ENCODE data around the gene TACR3. TPM values are rescaled to one million over a fixed set of nuclear protein-coding genes. Genes with fewer than 3 reads are reported as not detected.

The TACR3 gene
- total RNA-seq, 1 donor from 2014 or later = not detected

DNA sequence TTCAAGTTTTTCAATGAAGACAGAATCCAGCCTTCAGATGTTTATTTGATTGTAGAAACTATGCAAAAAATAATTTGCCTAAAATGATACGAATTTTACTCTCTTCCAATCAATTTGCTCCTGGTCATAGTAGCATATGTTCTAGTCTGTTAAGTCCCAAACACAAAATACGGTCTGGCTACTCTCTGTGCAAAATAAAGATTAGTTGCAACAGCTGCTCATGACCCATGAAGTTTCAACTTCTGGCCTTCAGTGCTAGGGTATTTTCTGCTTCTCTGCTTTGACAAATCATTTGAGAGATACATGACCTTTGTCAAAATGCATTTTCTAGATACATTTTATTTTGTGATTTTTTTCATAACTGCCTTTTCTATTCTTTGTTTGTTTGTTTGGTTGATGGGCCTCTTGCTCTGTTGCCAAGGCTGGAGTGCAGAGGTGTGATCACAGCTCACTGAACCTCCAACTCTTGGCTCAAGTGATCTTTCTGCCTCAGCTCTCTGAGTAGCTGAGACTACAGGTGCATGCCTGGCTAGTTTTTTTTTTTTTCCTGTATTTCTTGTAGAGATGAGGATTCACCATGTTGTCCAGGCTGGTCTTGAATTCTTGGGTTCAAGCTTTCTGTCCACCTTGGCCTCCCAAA, 55.2 kb downstream of the TACR3 start:
- TF ChIP-seq, protein P1, sequence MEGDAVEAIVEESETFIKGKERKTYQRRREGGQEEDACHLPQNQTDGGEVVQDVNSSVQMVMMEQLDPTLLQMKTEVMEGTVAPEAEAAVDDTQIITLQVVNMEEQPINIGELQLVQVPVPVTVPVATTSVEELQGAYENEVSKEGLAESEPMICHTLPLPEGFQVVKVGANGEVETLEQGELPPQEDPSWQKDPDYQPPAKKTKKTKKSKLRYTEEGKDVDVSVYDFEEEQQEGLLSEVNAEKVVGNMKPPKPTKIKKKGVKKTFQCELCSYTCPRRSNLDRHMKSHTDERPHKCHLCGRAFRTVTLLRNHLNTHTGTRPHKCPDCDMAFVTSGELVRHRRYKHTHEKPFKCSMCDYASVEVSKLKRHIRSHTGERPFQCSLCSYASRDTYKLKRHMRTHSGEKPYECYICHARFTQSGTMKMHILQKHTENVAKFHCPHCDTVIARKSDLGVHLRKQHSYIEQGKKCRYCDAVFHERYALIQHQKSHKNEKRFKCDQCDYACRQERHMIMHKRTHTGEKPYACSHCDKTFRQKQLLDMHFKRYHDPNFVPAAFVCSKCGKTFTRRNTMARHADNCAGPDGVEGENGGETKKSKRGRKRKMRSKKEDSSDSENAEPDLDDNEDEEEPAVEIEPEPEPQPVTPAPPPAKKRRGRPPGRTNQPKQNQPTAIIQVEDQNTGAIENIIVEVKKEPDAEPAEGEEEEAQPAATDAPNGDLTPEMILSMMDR (IDR thresholded peaks at IDR 0.05) = no peak
- H3K9me3 ChIP-seq = no peaks in the 10 kb centered on the region
- no peak overlapping the region for H3K4me3 ChIP-seq
- intact Hi-C loops (cut with DNase I) = no loop called here
- no peak for DNase-seq (ENCODE audit: low spot score in 2 of 2)
- no peak overlapping the region for H3K27ac ChIP-seq
- no peaks in the 10 kb centered on the region for H3K36me3 ChIP-seq
- no peaks in the 10 kb centered on the region for H3K27me3 ChIP-seq
- no peaks in the 10 kb centered on the region for H3K4me1 ChIP-seq

DNA sequence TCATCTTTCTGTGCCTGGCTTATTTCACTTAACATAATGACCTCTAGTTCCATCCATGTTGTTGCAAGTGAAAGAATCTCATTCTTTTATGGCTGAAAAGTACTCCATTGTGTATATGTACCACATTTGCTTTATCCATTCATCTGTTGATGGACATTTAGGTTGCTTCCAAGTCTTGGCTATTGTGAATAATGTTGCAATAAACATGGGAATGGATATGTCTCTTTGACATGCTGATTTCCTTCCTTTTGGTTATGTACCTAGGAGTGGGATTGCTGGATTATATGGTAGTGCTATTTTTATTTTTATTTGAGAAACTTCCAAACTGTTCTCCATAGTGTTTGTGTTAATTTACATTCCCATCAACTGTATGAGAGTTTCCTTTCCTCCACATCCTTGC, 71.2 kb downstream of the TACR3 start:
- intact Hi-C loops (cut with DNase I) = no loop called here
- Histone ChIP-seq H3K4me3 (no peak overlapping the region), H3K4me1 (no peaks in the 10 kb centered on the region), H3K9me3 (no peaks in the 10 kb centered on the region), H3K36me3 (no peaks in the 10 kb centered on the region), H3K27ac (no peak overlapping the region), H3K27me3 (no peaks in the 10 kb centered on the region)
- DNase-seq (ENCODE audit: low spot score in 2 of 2) = no peak
- TF ChIP-seq, protein P1 (IDR thresholded peaks at IDR 0.05) = no peak

DNA sequence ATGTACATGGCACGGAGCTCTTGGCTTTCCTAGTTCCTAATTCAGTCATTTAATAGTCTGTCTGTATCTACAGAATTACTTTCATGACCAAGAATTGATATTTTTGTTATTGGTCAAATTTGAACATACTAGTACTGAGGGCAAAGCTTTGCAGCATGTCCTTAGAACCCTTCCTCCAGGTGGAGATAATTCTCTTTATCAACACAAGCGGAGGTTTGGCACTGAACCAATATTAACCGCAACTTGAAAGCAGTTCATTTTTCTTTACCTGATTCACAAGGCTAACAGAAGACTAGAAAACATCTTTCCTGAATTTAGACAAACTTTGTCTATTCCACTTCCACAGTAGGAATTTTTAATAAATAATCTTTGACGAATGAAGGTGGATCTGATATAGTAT, 73.8 kb downstream of the TACR3 start:
- no peak for DNase-seq (ENCODE audit: low spot score in 2 of 2)
- TF ChIP-seq, protein P1 (IDR thresholded peaks at IDR 0.05) = no peak
- Histone ChIP-seq H3K27me3 (no peaks in the 10 kb centered on the region), H3K9me3 (peaks cover 0 to 5% of the 10 kb centered on the region in 2 donors), H3K36me3 (no peaks in the 10 kb centered on the region), H3K4me3 (no peak overlapping the region), H3K4me1 (no peaks in the 10 kb centered on the region), H3K27ac (no peak overlapping the region)
- intact Hi-C loops (cut with DNase I) = no loop called here

DNA sequence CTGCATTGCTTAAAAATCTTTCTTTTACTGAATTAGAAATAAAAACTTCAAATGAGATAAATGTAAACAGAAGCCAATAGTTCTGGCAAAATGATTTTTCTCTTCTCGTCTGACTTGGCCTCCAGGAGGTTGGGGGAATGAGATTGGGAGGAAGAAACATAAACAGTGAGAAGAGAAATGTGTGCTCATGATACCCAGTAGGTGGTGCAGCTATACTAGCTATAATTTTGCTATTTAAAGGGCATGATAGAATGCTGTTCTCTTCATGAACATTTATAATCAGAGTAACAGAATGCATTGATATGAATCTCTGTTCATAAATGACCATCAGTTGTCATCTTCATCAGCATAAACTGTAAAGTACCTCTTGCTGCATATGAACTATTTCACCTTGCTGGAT, 85.5 kb downstream of the TACR3 start:
- Histone ChIP-seq H3K27ac (no peak overlapping the region), H3K36me3 (no peaks in the 10 kb centered on the region), H3K4me3 (no peak overlapping the region), H3K4me1 (no peaks in the 10 kb centered on the region), H3K9me3 (no peaks in the 10 kb centered on the region), H3K27me3 (no peaks in the 10 kb centered on the region)
- intact Hi-C loops (cut with DNase I) = no loop called here
- no peak for DNase-seq (ENCODE audit: low spot score in 2 of 2)
- TF ChIP-seq, protein P1 (IDR thresholded peaks at IDR 0.05) = no peak

DNA sequence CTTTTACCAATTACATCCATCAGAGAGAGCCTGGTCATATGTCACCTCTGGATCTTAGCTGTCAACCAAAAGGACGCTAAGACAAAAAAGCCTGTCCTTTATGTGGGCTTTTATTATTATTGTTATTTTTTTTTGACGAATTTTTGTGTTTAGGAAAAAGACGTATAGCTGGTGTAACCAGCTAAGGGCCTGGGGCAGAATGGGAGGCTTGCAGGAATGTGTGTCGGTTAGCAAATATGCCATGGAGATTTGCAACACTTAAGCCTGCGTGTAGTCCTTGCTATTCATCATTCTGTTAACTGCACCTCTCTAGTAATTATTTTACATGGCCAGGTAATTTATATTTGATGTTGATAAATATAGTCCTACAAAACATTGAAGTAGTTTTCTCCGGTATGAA, 93.5 kb downstream of the TACR3 start:
- intact Hi-C loops (cut with DNase I) = no loop called here
- Histone ChIP-seq H3K36me3 (no peaks in the 10 kb centered on the region), H3K9me3 (no peaks in the 10 kb centered on the region), H3K4me3 (no peak overlapping the region), H3K27me3 (no peaks in the 10 kb centered on the region), H3K4me1 (no peaks in the 10 kb centered on the region), H3K27ac (no peak overlapping the region)
- no peak for DNase-seq (ENCODE audit: low spot score in 2 of 2)
- TF ChIP-seq, protein P1 (IDR thresholded peaks at IDR 0.05) = no peak

DNA sequence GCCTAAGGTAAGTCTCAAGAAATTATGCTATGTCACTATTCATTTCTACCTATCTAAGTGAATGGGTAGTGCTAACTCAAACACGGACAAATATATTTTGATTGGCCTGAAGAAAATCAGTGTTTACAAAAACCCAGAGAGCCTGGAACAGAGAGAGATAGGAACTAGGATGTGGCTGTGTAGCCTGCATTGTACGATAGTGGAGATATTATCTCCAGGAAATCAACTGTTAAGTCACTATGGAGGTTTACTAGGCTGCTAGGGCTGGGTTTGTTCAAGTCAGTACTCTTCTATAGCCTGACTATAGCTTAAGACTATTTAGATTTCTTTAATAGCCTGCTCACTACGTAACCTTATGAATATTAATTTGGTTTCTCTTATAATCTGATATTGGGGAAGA, 127.9 kb downstream of the TACR3 start:
- intact Hi-C loops (cut with DNase I) = no loop called here
- H3K4me3 ChIP-seq = no peak overlapping the region
- H3K4me1 ChIP-seq = no peaks in the 10 kb centered on the region
- no peaks in the 10 kb centered on the region for H3K36me3 ChIP-seq
- DNase-seq (ENCODE audit: low spot score in 2 of 2) = no peak
- TF ChIP-seq, protein P1 (IDR thresholded peaks at IDR 0.05) = no peak
- H3K27me3 ChIP-seq = no peaks in the 10 kb centered on the region
- H3K9me3 ChIP-seq = no peaks in the 10 kb centered on the region
- no peak overlapping the region for H3K27ac ChIP-seq
